ENCODE results near the gene KIF14. TPM values are rescaled to one million over a fixed set of nuclear protein-coding genes. Genes with fewer than 3 reads are reported as not detected.

KIF14 gene, protein sequence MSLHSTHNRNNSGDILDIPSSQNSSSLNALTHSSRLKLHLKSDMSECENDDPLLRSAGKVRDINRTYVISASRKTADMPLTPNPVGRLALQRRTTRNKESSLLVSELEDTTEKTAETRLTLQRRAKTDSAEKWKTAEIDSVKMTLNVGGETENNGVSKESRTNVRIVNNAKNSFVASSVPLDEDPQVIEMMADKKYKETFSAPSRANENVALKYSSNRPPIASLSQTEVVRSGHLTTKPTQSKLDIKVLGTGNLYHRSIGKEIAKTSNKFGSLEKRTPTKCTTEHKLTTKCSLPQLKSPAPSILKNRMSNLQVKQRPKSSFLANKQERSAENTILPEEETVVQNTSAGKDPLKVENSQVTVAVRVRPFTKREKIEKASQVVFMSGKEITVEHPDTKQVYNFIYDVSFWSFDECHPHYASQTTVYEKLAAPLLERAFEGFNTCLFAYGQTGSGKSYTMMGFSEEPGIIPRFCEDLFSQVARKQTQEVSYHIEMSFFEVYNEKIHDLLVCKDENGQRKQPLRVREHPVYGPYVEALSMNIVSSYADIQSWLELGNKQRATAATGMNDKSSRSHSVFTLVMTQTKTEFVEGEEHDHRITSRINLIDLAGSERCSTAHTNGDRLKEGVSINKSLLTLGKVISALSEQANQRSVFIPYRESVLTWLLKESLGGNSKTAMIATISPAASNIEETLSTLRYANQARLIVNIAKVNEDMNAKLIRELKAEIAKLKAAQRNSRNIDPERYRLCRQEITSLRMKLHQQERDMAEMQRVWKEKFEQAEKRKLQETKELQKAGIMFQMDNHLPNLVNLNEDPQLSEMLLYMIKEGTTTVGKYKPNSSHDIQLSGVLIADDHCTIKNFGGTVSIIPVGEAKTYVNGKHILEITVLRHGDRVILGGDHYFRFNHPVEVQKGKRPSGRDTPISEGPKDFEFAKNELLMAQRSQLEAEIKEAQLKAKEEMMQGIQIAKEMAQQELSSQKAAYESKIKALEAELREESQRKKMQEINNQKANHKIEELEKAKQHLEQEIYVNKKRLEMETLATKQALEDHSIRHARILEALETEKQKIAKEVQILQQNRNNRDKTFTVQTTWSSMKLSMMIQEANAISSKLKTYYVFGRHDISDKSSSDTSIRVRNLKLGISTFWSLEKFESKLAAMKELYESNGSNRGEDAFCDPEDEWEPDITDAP (N-terminal part only)
- 1 to 10 TPM in 11 of 12 donors, not detected in 1; 2.3 to 5.7 (median 4.1) TPM for polyA plus RNA-seq (ENCODE audit: insufficient read length in 12 of 12)
- long read RNA-seq, donor 1 = 0 reads
- long read RNA-seq, donor 2 = 0 reads
- long read RNA-seq, donor 3 = 0 reads
- long read RNA-seq, donor 4 = 0 reads
- long read RNA-seq, donor 5 = 0 reads
- long read RNA-seq, donor 6 = 0 reads
- long read RNA-seq, donor 7 = 0 reads
- long read RNA-seq, donor 8 = 0 reads
- long read RNA-seq, donor 9 = 0 reads
- long read RNA-seq, donor 10, full-length matches to known transcripts = 1 of 1 reads
- long read RNA-seq, donor 10, partial matches to known transcripts = 0 of 1 reads
- long read RNA-seq, donor 10, other reads (novel, unspliced or antisense) = 0 of 1 reads
- long read RNA-seq, donor 11 = 0 reads

DNA sequence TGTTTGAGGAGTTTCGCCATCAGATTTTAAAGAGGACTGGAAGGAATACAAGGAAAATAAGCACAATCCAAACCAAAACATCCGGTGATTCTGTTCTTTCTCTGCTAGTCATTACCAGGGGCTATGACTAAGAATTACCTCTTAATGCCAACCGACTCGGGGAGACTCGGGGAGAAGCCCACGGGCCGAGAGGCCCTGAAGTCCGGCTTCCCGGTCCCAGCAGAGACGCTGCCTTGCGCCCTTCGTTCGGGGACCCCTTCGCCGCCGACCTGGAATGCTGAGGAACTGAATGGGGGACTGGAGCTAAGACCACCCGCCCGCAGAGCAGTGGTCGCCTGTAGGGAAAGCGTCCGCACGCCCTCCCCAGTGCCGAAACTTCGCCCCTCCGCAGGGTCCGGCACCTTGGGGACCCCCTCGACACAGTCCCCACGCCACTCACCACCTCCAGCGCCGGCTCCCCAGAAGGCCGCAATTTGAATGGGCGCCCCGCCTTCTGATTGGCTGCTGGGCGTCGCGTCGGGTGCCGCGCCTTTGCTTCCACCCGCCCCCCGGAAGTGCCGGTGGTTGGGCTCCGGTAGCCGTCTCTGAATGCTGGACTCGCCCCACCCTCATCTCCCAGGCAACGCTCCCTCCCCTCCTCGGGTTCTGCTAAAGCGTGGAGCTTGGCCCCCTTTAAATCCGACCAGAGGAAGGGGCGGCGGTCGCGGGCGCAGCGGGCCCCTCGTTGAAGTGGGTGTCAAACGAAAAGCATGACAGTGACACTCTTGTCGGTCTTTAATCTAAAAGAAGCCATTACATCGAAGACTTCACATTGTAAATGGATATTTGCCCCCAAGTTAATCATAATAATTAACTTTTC lies at the start of gene KIF14:
TSS of gene KIF14 (minus strand) at position 479 of the 859 bp plus-strand sequence. CDS start 2,028 bp downstream, outside the sequence.
- peak; percentile 93 for DNase-seq

DNA sequence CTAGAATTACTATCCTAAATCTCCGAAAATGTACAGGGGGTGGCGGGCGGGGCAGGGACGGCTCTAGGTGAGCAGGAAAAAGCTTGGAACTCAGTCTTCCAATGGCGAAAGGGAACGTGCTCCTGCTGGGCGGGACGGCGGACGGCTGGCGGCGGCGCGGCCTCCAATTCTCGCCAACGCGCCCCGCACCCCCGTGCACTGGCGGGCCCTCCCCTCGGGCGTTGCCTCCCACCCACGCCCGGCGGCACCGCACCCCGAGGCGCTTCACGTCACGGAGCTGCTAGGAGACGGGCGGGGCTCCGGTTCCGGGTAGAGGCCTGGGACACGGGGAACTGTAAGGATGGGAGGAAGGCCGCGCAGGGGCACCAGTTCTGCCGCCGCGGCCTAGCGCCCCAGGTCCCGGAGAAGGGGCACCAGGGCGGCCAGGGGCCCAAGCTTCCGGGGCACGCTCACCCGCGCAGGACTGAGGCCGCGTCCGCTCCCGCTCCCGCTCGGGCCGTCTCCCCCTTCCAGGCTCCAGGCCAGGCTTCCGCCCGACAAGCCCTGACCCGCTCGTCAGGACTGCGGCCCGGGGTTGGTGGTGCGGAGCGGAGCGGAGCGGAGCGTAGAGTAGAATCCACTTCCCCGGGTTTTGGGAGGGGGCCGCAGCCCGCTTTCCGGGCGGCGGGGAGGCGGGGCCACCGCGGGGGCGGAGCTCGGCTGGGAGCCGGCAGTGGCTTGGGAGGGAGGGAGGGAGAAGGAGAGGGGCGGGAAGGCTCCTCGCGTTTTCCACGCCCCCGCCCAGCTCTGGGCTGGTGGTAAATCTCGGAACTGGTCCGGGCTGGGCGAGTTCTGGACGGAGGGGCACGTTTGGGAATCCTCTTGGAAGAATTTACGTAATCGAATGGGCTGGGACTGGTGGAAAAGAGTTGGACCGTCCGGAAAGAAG lies 49.0 kb upstream of the KIF14 start, which contains the start of gene DDX59:
TSS of gene DDX59 (minus strand) at position 594 of the 928 bp plus-strand sequence. CDS start 3,167 bp downstream, outside the sequence.
- peak; percentile 98 for DNase-seq

DNA sequence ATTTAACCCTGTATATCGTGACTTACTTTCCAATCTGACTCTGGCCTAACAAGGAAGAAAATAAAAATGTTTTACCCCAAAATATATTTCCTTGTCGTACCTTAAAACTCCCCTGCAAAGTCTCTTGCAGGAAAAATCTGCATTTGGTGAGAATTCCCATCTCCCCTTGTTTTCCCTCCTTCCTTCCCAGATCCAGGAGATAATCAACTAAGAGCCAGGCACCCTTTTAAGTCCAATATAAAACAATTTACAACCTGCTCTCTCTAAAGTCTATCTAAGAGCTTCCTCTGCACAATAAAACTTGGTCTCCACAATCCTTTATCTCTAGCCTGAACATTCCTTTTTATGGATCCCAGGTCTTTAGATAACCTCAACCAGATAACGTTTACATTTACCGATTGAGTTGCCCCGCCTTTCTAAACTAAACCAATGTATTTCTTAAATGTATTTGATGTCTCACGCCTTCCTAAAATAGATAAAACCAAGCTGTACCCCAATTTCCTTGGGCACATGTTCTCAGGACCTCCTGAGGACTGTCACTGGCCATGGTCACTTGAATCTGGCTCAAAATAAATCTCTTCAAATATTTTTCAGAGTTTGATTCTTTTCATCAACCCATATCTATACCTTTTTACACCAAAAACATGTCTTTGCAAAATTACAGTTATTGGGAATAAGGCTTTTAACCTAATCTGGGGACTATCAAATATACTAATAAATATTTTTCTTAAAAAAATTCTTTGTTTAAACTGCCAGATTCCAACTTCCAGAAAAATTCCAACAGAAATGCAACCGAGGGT lies 48.2 kb upstream of the KIF14 start:
- no peak for DNase-seq

DNA sequence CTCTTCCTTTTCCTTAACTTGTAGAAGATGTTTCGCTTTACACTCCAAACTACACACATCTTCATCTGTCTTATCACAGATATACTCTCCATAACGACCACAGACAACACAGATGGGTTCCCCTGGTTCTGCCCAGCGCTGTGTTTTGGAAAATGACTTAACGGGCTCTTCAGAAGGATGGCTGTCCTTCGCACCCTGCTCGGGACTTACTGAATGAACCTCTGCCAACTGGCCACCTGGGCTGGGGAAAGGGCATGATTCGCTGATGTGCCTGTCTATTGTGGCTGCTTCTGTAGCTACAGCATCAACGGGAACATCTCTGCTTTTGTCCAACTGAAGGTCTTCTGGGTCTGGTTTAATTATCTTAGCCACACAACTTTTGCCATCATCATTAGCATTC lies 45.8 kb upstream of the KIF14 start:
- no peak for DNase-seq

GRCh38 chr1:200665861-200666260 lies 45.3 kb upstream of the KIF14 start:
- DNase-seq = peak; percentile 19

- no peak for DNase-seq
Observed at GRCh38 chr1:200660719-200661118, 40.2 kb upstream of the KIF14 start.

DNA sequence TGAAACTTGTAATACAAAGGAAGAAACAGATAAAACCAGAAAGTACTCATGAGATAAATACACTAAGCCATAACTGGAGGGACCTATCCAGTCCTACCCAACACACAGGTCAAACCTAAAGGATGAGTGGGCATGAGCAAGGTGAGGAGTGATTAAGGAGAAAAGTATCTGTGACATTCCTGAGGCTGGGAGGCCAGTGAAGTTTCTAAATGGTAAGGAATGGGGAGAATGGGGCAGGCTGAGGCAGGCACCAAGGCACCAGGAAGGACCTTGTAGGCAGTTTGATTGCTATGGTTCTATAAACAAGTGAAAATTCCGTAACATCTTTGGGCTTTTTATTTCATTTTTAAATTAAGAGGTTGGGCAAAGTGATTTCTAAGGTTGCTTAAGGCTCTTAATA lies 38.7 kb upstream of the KIF14 start:
- DNase-seq = no peak

DNA sequence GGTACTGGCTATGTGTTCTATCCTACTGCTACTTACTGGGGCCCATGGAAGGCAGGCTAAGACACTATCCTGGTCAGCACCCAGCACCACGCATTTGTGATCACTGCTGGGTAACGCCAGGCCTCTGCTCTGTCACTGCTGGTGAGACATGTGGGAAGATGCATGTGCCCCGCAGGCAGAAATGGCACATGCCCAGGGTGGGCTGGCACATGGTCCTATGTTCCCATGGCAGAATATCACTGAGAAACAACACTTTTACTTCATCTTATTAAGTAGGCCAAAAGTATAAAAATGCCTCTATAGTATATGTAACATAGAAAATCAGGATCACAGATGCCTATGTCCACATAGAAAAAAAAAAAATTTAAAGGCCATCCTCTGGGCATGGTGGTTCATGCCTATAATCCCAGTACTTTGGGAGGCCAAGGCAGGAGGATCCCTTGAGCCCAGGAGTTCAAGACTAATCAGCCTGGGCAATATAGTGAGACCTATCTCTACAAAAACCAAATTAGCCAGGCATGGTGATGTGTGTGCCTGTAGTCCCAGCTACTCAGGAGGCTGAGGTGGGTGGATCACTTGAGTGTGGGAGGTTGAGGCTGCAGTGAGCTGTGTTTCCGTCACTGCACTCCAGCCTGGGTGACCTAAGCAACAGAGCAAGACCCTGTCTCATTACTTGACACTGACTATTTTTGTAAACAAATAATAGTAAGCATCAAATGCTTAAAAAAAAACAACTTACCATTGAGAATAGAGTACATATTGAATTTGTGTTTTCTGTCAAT lies 37.7 kb upstream of the KIF14 start:
- DNase-seq = no peak

- no peak for DNase-seq
Observed at GRCh38 chr1:200654660-200655059, 34.1 kb upstream of the KIF14 start.

GRCh38 chr1:200653022-200653462 lies 32.5 kb upstream of the KIF14 start:
- DNase-seq = no peak

DNA sequence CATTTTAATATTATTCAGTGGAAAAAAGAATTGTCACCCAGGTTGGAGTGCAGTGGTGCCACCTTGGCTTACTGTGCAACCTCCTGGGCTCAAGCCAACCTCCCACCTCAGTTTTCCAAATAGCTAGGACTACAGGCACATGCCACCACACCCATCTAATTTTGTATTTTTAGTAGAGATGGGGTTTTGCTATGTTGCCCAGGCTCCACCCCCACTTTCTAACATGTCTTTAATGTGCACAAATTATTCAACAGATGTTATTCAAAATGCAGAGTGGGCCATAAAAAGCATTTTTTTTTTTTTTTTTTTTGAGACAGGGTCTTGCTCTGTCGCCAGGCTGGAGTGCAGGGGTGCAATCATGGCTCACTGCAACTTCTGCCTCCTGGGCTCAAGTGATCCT lies 31.8 kb upstream of the KIF14 start:
- DNase-seq = no peak

GRCh38 chr1:200646515-200646914 lies 26.0 kb upstream of the KIF14 start:
- DNase-seq = no peak

DNA sequence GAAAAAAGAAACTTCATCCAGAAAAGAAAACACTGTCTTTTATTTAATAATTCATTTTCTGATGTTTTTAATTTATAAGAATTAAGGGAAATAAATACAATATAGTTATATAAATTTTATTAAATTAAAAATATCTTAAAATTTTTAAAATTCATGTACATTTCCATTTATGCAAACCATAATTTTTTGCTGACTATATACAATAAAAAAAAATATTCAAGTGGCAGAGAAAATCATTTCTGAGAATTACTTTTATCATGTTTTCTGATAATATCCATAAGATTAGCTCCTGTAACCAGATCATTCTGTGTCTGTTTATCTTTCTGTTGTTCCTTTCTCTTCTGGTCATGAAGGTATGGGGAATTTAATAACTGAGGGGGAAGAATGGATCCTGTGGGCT lies 23.5 kb upstream of the KIF14 start:
- DNase-seq = no peak

- no peak for DNase-seq
Observed at GRCh38 chr1:200642481-200642880, 21.9 kb upstream of the KIF14 start.

DNA sequence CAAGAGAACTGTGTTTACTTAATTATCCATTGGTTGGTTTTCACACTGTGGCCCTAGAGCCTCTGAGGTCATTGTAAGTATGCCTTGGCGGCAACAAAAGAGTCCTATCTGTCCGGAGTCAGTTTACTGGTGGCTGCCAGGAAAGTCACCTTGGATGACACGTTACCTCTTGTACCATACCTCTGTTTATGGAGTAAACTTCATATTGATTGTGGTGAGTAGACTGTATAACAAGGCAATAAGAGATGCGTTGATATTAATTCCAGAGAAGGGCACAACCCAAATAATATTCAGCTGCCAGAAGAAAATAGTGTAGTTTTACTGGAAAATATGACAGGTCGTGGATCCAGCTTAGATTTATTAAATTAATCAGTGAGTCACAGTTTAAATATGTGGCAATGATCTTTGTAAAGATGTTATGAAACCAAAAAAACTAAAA lies 20.4 kb upstream of the KIF14 start:
- no peak for DNase-seq

- DNase-seq = no peak
Observed at GRCh38 chr1:200640373-200640962, 19.9 kb upstream of the KIF14 start.

- DNase-seq = no peak
Observed at GRCh38 chr1:200638073-200638472, 17.5 kb upstream of the KIF14 start.

Measured in muscle of arm (tissue), 14 donors.